Karpas-422 (cell line): ENCODE results near the gene MYO9B. TPM values are rescaled to one million over a fixed set of nuclear protein-coding genes. Genes with fewer than 3 reads are reported as not detected.

Experiments used
- DNase-seq: peaks from one replicate; pipeline ENCODE4 v3.0.0-alpha.2; 2015
- H2AFZ ChIP-seq: fragments of 200-600 bp; sonication (generic); 2 replicates; pipeline ENCODE4 v1.6.1; 2014; ENCODE audit warnings: antibody characterized with exemption, low read length, mixed read lengths
- H3K27ac ChIP-seq: fragments of 200-600 bp; sonication (generic); 2 replicates; pipeline ENCODE4 v1.5.1; 2014; ENCODE audit warnings: mild to moderate bottlenecking, low read length, moderate library complexity
- H3K27me3 ChIP-seq: fragments of 200-600 bp; sonication (generic); 2 replicates; pipeline ENCODE4 v1.6.1; 2014; ENCODE audit warnings: low read length, mixed read lengths
- H3K36me3 ChIP-seq: fragments of 200-600 bp; sonication (generic); 2 replicates; pipeline ENCODE4 v1.6.1; 2014; ENCODE audit warnings: low read length, mixed read lengths; ENCODE audit not compliant: insufficient read depth
- H3K4me1 ChIP-seq: fragments of 200-600 bp; sonication (generic); 2 replicates; pipeline ENCODE4 v1.6.1; 2014; ENCODE audit warnings: mild to moderate bottlenecking, low read length, mixed read lengths
- H3K4me2 ChIP-seq: fragments of 200-600 bp; sonication (generic); 2 replicates; pipeline ENCODE4 v1.6.1; 2014; ENCODE audit warnings: low read length, low read depth, mild to moderate bottlenecking; ENCODE audit not compliant: poor library complexity, severe bottlenecking
- H3K4me3 ChIP-seq: fragments of 200-600 bp; sonication (generic); 2 replicates; pipeline ENCODE4 v1.5.1; 2014; ENCODE audit warnings: mild to moderate bottlenecking, antibody characterized with exemption, low read length, mixed read lengths
- H3K79me2 ChIP-seq: fragments of 200-600 bp; sonication (generic); 2 replicates; pipeline ENCODE4 v1.6.1; 2014; ENCODE audit warnings: mild to moderate bottlenecking, low read length, mixed read lengths
- H3K9ac ChIP-seq: fragments of 200-600 bp; sonication (generic); 2 replicates; pipeline ENCODE4 v1.6.0; 2014; ENCODE audit warnings: low read length
- H3K9me2 ChIP-seq: fragments of 200-600 bp; sonication (generic), shearing (Covaris generic); replicated peaks from 2 replicates; pipeline ENCODE4 v1.6.0; 2014; ENCODE audit warnings: mild to moderate bottlenecking, low read length, moderate library complexity; ENCODE audit not compliant: insufficient read depth
- H3K9me3 ChIP-seq: fragments of 300-700, 200-600 bp; sonication (generic); 2 replicates; pipeline ENCODE4 v1.6.1; 2014; ENCODE audit warnings: low read length, mixed read lengths
- H4K20me1 ChIP-seq: fragments of 200-600 bp; sonication (generic); 2 replicates; pipeline ENCODE4 v1.6.1; 2014; ENCODE audit warnings: mild to moderate bottlenecking, antibody characterized with exemption, low read length, low read depth; ENCODE audit not compliant: insufficient read depth
- total RNA-seq: library from RNA; depleted of rRNA; stranded (reverse); fragments of >200 nt; shearing (Covaris generic); gene quantifications from 2 replicates; pipeline ENCODE4 v1.2.3, GENCODE V29; 2014; ENCODE audit warnings: low replicate concordance

Gene MYO9B
- total RNA-seq, 1 experiment from 2014 or later, result 80.1 TPM

DNA sequence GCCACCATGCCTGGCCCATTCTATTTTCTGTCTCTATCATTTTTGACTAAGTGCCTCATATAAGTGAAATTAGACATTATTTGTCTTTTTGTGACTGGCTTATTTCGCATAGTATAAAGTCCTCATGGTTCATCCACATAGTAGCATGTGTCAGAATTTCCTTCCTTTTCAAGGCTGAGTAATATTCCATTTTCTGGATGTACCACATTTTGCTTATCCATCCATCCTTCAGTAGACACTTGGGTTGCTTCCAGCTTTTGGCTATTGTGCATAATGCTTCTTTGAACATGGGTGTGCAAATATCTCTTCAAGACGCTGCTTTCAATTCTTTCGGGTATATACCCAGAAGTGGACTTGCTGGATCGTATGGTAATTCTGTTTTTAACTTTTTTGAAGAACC lies 88.1 kb downstream of the MYO9B start:
- H3K79me2 ChIP-seq, result no peaks in the 10 kb centered on the region
- peaks cover 49% of the 10 kb centered on the region for H3K36me3 ChIP-seq
- H2AFZ ChIP-seq, result no peak overlapping the region
- no peak overlapping the region for H3K4me3 ChIP-seq
- DNase-seq, result no peak
- no peaks in the 10 kb centered on the region for H3K9me3 ChIP-seq
- H3K9ac ChIP-seq, result no peak overlapping the region
- H3K27me3 ChIP-seq, result no peaks in the 10 kb centered on the region
- no peak overlapping the region for H3K27ac ChIP-seq
- H3K4me1 ChIP-seq, result peaks cover 26% of the 10 kb centered on the region
- no peaks in the 10 kb centered on the region for H4K20me1 ChIP-seq
- no peak overlapping the region for H3K4me2 ChIP-seq
- no peaks in the 10 kb centered on the region for H3K9me2 ChIP-seq

- H2AFZ ChIP-seq, result no peak overlapping the region
- no peaks in the 10 kb centered on the region for H3K27me3 ChIP-seq
- H3K4me1 ChIP-seq, result peaks cover 18% of the 10 kb centered on the region
- no peaks in the 10 kb centered on the region for H4K20me1 ChIP-seq
- H3K36me3 ChIP-seq, result peaks cover 49% of the 10 kb centered on the region
- no peak overlapping the region for H3K9ac ChIP-seq
- H3K4me2 ChIP-seq, result no peak overlapping the region
- no peak overlapping the region for H3K4me3 ChIP-seq
- DNase-seq, result no peak
- no peak overlapping the region for H3K27ac ChIP-seq
- H3K79me2 ChIP-seq, result no peaks in the 10 kb centered on the region
- H3K9me2 ChIP-seq, result no peaks in the 10 kb centered on the region
- H3K9me3 ChIP-seq, result no peaks in the 10 kb centered on the region
Measured at GRCh38 chr19:17164639-17165038, 89.1 kb downstream of the MYO9B start.

DNA sequence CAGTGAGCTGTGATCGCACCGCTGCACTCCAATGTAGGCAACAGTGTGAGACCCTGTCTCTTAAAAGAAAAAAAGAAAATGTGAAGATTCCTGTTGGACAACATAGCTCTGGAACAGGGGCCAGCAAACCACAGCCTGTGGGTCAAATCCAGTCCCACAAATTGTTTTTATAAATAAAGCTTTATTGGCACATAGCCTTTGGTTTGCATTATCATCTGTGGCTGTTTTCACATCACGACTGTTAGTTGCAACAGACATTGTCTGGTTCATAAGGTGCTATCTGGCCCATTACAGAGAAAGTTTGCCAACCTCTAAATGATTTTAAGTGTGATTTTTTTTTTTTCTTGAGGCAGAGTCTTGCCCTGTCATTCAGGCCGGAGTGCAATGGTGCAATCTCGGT lies 90.1 kb downstream of the MYO9B start:
- H3K9ac ChIP-seq, result no peak overlapping the region
- H3K4me3 ChIP-seq, result no peak overlapping the region
- H3K27me3 ChIP-seq, result no peaks in the 10 kb centered on the region
- peaks cover 55% of the 10 kb centered on the region for H3K36me3 ChIP-seq
- H3K4me1 ChIP-seq, result peaks cover 10% of the 10 kb centered on the region
- no peaks in the 10 kb centered on the region for H3K79me2 ChIP-seq
- no peak overlapping the region for H3K27ac ChIP-seq
- no peak overlapping the region for H2AFZ ChIP-seq
- DNase-seq, result no peak
- no peaks in the 10 kb centered on the region for H4K20me1 ChIP-seq
- no peaks in the 10 kb centered on the region for H3K9me3 ChIP-seq
- H3K4me2 ChIP-seq, result no peak overlapping the region
- H3K9me2 ChIP-seq, result no peaks in the 10 kb centered on the region

DNA sequence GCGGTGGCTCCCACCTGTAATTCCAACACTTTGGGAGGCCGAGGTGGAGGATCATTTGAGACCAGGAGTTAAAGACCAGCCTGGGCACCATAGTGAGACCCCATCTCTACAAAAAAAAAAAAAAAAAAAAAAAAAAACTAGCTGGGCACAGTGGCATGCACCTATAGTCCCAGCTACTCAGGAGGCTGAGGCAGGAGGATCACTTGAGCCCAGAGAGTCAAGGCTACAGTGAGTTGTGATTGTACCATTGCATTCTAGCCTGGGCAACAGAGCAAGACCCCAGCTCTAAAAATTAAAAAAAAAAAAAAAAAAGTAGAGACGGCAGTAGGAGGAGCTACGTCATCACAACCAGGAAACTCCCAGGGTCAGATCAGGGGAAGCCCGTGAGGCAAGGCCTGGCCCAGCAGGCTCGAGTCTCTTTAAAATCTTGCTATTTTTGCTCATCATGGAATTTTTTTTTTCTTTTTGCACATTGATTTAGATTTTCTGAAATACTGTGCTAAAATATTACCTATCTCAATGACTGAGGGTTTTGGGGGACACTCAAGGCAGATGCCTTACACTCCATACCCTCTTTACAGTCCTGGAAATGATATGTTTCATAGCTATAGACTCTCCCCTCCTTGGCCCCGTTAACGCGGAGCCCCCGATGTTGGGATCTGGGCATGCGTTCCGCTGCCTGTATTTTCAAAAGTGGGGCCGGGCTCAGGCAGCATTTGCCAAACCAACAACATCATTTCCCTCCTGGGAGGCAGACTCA lies 95.1 kb downstream of the MYO9B start:
- H4K20me1 ChIP-seq, result no peaks in the 10 kb centered on the region
- no peak overlapping the region for H2AFZ ChIP-seq
- no peaks in the 10 kb centered on the region for H3K4me1 ChIP-seq
- no peak overlapping the region for H3K4me3 ChIP-seq
- no peaks in the 10 kb centered on the region for H3K9me2 ChIP-seq
- no peaks in the 10 kb centered on the region for H3K79me2 ChIP-seq
- no peak overlapping the region for H3K9ac ChIP-seq
- no peak overlapping the region for H3K4me2 ChIP-seq
- peaks cover 24% of the 10 kb centered on the region for H3K36me3 ChIP-seq
- no peak for DNase-seq
- no peaks in the 10 kb centered on the region for H3K27me3 ChIP-seq
- no peaks in the 10 kb centered on the region for H3K9me3 ChIP-seq
- no peak overlapping the region for H3K27ac ChIP-seq

GRCh38 chr19:17171874-17172273 lies 96.3 kb downstream of the MYO9B start:
- H3K27ac ChIP-seq, result no peak overlapping the region

GRCh38 chr19:17172624-17173345 lies 97.2 kb downstream of the MYO9B start:
- H3K9me2 ChIP-seq, result no peaks in the 10 kb centered on the region
- H4K20me1 ChIP-seq, result no peaks in the 10 kb centered on the region
- no peak overlapping the region for H3K27ac ChIP-seq
- H3K79me2 ChIP-seq, result no peaks in the 10 kb centered on the region
- no peak for DNase-seq
- no peak overlapping the region for H3K4me2 ChIP-seq
- no peak overlapping the region for H3K4me3 ChIP-seq
- H3K27me3 ChIP-seq, result no peaks in the 10 kb centered on the region
- H3K36me3 ChIP-seq, result peaks cover 17% of the 10 kb centered on the region
- no peaks in the 10 kb centered on the region for H3K4me1 ChIP-seq
- H3K9me3 ChIP-seq, result no peaks in the 10 kb centered on the region
- no peak overlapping the region for H3K9ac ChIP-seq
- no peak overlapping the region for H2AFZ ChIP-seq

More at GRCh38 chr19:17171874-17172273, 96.3 kb downstream of the MYO9B start:
- no peak overlapping the region for H3K4me2 ChIP-seq
- no peak overlapping the region for H3K9ac ChIP-seq
- peaks cover 17% of the 10 kb centered on the region for H3K36me3 ChIP-seq
- H3K27me3 ChIP-seq, result no peaks in the 10 kb centered on the region
- no peak for DNase-seq
- no peaks in the 10 kb centered on the region for H4K20me1 ChIP-seq
- H3K9me2 ChIP-seq, result no peaks in the 10 kb centered on the region
- no peak overlapping the region for H3K4me3 ChIP-seq
- H3K9me3 ChIP-seq, result no peaks in the 10 kb centered on the region
- no peak overlapping the region for H2AFZ ChIP-seq
- no peaks in the 10 kb centered on the region for H3K79me2 ChIP-seq
- H3K4me1 ChIP-seq, result no peaks in the 10 kb centered on the region

GRCh38 chr19:17178291-17178690 lies 102.7 kb downstream of the MYO9B start:
- H2AFZ ChIP-seq, result no peak overlapping the region
- H3K4me2 ChIP-seq, result no peak overlapping the region
- no peak overlapping the region for H3K9ac ChIP-seq
- no peaks in the 10 kb centered on the region for H3K9me2 ChIP-seq
- H3K9me3 ChIP-seq, result no peaks in the 10 kb centered on the region
- H4K20me1 ChIP-seq, result no peaks in the 10 kb centered on the region
- no peak overlapping the region for H3K4me3 ChIP-seq
- peaks cover under 1% of the 10 kb centered on the region for H3K4me1 ChIP-seq
- H3K27me3 ChIP-seq, result no peaks in the 10 kb centered on the region
- H3K27ac ChIP-seq, result no peak overlapping the region
- DNase-seq, result no peak
- no peaks in the 10 kb centered on the region for H3K79me2 ChIP-seq
- peaks cover 8% of the 10 kb centered on the region for H3K36me3 ChIP-seq

DNA sequence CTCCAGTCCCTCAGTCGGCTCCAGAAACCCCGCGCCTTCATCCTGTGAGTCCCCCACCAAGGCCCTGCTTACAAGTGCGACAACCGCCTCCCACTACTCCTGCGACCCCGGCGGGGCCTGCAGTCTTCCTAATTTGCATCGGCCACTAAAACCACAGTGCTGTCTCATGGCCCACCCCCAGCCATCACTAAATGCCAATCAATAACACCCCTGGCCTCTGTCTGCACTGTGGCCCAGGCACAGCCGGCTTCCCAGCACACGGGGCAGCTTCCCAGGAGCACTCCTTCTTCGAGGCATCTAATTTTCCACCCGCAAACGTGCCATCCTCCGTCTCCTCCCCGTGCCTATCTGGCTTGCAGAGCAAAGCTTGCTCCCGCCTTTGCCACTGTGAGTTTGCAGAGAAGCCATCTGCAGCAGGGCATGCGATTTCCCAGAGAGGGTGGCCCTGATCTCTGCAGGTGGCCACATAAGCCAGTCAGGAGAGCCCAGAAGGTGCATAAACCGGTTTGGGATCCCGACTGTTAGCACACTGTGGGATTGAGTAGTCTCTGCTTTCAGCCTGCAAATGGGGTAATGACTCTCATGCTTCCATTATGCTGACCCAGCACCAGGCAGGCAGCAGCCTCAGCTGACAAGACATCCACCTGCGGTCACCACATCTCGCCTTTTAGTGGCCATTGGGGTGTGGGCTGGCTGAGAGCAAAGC lies 105.6 kb downstream of the MYO9B start:
- no peak for DNase-seq
- Histone ChIP-seq H3K4me2 (no peak overlapping the region), H3K4me1 (peaks cover 9% of the 10 kb centered on the region), H3K36me3 (peaks cover 8% of the 10 kb centered on the region), H3K9ac (no peak overlapping the region), H3K27me3 (no peaks in the 10 kb centered on the region), H3K79me2 (no peaks in the 10 kb centered on the region), H2AFZ (no peak overlapping the region), H3K27ac (no peak overlapping the region), H3K9me3 (no peaks in the 10 kb centered on the region), H3K4me3 (no peak overlapping the region), H4K20me1 (no peaks in the 10 kb centered on the region), H3K9me2 (no peaks in the 10 kb centered on the region)
